HG03439 (cell line): ENCODE data around the gene TRIM14.
"Not testable (repeated sequence)": the region's sequence is repeated elsewhere in the genome, so short reads cannot be mapped to it uniquely, and the experiment has no call there.

ENCODE experiments used
- ATAC-seq: cut with Tn5 transposase; IDR thresholded peaks from one replicate; pipeline ENCODE4 v1.9.1; 2021; ENCODE audit warnings: mild to moderate bottlenecking, moderate library complexity; ENCODE audit not compliant: unreplicated experiment

The TRIM14 gene

DNA sequence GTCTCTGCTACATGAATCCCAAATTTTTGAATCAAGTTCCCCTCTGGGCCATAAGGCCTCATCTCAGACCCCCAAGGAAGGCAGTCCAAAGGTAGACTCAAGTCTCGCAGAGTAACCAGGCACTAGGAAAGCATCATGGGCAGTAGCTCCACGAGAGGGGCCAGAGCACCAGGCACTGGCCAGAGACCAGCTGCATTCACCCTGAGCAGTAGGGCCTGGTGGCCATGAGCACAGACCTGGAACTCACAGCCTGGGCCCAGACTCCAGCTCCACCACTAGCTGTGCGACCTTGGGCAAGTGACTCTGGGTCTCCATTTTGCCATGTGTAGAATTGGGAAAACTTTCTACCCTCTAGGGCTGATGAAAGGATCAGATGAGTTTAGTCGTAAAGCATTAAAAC, 34.0 kb downstream of the TRIM14 start:
- no peak for ATAC-seq

GRCh38 chr9:98084396-98084795, 34.6 kb downstream of the TRIM14 start:
- ATAC-seq: no peak

GRCh38 chr9:98083566-98084183, 35.3 kb downstream of the TRIM14 start:
- no peak for ATAC-seq

- ATAC-seq: no peak
Measured at GRCh38 chr9:98083061-98083501, 35.9 kb downstream of the TRIM14 start.

GRCh38 chr9:98081477-98082219, 37.4 kb downstream of the TRIM14 start:
- ATAC-seq: no peak

DNA sequence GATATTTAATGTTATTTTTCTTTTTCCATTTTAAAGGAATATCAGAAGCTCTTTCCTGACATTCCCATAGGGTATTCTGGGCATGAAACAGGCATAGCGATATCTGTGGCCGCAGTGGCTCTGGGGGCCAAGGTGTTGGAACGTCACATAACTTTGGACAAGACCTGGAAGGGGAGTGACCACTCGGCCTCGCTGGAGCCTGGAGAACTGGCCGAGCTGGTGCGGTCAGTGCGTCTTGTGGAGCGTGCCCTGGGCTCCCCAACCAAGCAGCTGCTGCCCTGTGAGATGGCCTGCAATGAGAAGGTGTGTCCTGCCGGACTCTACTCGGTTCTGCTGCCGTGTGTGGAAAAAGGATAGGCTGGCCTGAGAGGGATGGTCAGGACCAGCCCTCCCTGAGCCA, 38.2 kb downstream of the TRIM14 start:
- no peak for ATAC-seq

GRCh38 chr9:98080326-98080725, 38.7 kb downstream of the TRIM14 start:
- ATAC-seq: no peak

DNA sequence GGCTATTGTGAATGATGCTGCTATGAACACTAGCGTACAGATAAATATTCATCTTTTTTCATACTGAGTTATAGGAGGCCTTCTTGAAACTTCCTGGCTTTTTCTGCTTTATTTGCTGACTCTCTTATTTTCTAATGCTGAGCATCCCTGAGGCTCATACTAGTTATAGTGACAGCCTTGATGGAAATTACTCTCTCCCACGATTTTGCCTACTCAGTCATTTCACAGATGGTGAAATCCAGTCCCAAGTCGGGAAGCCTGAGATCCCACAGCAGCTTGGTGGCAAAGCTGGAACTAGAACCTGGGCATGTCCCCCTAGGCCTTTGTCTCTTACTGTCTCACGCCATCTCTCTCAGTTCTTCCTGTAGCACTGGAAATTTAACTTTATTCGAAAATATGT, 40.1 kb downstream of the TRIM14 start:
- no peak for ATAC-seq

- not testable (repeated sequence) for ATAC-seq
Measured at GRCh38 chr9:98076514-98076890, 42.5 kb downstream of the TRIM14 start.

GRCh38 chr9:98075332-98075805, 43.7 kb downstream of the TRIM14 start:
- ATAC-seq: no peak

GRCh38 chr9:98074115-98074990, 44.7 kb downstream of the TRIM14 start:
- no peak for ATAC-seq

GRCh38 chr9:98071737-98072136, 47.3 kb downstream of the TRIM14 start:
- ATAC-seq: no peak

DNA sequence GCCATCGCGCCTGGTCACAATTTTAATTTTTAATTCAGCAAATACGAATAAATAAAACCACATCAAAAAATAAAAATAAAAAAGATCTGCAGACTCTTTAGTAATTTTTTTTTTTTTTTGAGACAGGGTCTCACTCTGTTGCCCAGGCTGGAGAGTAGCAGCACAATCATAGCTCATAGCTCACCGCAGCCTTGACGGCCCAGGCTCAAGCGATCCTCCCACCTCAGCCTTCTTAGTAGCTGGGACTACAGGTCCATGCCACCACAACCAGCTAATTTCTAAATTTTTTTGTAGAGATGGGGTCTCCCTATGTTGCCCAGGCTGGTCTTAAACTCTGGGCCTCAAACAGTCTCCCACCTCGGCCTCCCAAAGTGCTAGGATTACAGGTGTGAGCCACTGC, 48.3 kb downstream of the TRIM14 start:
- no peak for ATAC-seq

- ATAC-seq: no peak
Measured at GRCh38 chr9:98069551-98069950, 49.5 kb downstream of the TRIM14 start.

GRCh38 chr9:98067184-98067583, 51.8 kb downstream of the TRIM14 start:
- ATAC-seq: no peak

- no peak for ATAC-seq
Measured at GRCh38 chr9:98066235-98066634, 52.8 kb downstream of the TRIM14 start.

DNA sequence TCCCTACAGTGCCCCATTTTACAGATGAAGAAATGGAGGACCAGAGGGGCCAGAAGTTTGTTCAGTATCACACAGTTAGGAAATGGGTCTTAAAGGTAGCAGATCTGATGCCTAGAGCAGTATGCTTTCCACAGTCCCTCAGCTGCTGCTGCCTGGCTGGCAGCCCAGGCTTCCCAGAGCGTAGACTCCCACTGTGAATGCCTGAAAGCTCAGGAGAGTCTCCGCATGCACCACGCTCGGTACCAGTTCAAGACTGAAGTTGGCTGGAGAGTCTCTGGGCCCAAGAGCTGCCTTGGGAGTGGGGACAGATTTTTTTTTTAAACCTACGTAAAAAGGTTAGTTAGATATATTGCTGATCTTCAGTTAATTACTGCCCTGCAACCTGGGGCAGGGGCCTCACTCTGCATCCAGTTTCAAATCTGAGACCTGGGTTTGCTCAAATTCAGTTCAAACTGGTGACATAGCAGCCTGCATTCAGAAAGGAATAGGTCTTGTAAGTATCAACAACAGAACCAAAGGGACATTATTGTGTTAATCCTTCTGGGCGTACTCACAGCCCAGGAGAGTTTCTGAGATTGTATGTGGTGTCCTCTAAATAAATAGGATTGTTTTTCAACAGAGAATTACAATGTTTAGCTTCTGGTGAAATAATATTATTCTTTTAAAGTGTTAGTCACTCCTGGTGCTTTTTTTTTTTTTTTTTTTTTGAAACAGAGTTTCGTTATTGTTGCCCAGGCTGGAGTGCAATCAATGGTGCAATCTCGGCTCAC, 54.2 kb downstream of the TRIM14 start:
- ATAC-seq: no peak

DNA sequence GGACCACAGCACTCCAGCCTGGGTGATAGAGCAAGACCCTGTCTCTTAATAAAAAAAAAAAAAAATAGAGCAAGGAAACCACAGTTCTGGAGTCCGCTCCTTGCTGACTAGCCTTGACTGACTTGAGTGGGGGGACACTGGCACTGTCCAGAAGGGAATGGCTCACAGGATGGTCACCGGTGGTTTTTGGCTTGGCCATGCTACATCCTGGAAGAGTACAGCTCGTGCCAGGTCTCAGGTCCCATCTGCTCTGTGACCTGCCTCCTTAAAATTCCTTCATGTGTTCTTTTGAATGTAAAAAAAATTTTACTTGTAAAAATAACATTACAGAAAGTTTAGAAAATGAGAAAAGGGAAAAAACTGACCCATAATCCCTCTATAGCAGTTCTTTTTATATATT, 56.9 kb downstream of the TRIM14 start:
- ATAC-seq: no peak

DNA sequence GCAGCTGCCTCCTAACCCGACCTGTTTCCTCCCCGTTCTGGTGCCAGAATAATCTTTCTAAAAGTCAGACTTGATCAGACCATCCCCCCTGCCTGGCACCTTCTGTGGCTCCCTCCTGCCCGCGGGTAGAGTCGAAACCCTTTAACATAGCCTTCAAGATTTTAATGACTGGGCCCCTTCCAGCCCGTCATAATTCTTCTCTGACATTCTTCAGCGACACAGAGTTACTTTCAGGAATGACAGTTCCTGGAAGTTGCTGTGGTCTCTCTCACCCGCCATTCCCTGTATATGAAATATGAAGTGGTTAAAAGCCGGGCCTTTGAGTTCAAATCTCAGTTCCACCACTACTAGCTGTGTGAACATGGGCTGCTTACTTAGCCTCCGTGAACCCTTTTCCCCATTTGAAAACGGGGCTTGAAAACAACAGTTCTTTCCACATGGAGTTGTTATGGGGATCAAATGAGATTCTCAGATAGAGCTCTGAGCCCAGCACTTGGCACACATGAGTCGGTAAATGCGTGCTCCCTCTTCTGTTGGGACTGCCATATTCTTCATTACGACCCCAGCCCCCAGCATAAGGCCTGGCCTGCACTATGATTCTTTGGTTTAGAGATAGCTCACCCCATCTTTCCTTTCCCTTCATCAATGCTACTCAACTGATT, 61.8 kb downstream of the TRIM14 start:
- no peak for ATAC-seq
